ENCODE results near the gene REPIN1. TPM values are rescaled to one million over a fixed set of nuclear protein-coding genes. Genes with fewer than 3 reads are reported as not detected.
A peak's percentile ranks its signal among the peaks of the same experiment; 100 is the strongest.
"Not testable (repeated sequence)": the region's sequence is repeated elsewhere in the genome, so short reads cannot be mapped to it uniquely, and the experiment has no call there.

Gene REPIN1
- total RNA-seq, 1 donor from 2014 or later, result 41.9 TPM

GRCh38 chr7:150375662-150376521 lies 7.3 kb downstream of the REPIN1 start:
- no peak for DNase-seq (ENCODE audit: low read depth in 2 of 2)

- no peak for DNase-seq (ENCODE audit: low read depth in 2 of 2)
Observed at GRCh38 chr7:150376560-150376959, 7.9 kb downstream of the REPIN1 start.

GRCh38 chr7:150377196-150377595 lies 8.6 kb downstream of the REPIN1 start:
- peak in 1 of 2 donors; percentile 64 for DNase-seq (ENCODE audit: low read depth in 2 of 2)

GRCh38 chr7:150377635-150378034 lies 9.0 kb downstream of the REPIN1 start:
- DNase-seq (ENCODE audit: low read depth in 2 of 2), result no peak

GRCh38 chr7:150378115-150378852 lies 9.7 kb downstream of the REPIN1 start:
- peak; percentile 42 to 80 for DNase-seq (ENCODE audit: low read depth in 2 of 2)

GRCh38 chr7:150378853-150379440 lies 10.3 kb downstream of the REPIN1 start, which contains the start of gene ZNF775:
Gene ZNF775, plus strand, starts transcription at chr7:150379330. Its CDS starts 9,141 bp downstream, at chr7:150388471.
- peak; percentile 94 for DNase-seq (ENCODE audit: low read depth in 2 of 2)

- peak; percentile 16 to 35 for DNase-seq (ENCODE audit: low read depth in 2 of 2)
Observed at GRCh38 chr7:150379441-150380379, 11.1 kb downstream of the REPIN1 start.

- DNase-seq (ENCODE audit: low read depth in 2 of 2), result no peak
Observed at GRCh38 chr7:150380463-150380862, 11.8 kb downstream of the REPIN1 start.

GRCh38 chr7:150381096-150381495 lies 12.5 kb downstream of the REPIN1 start:
- DNase-seq (ENCODE audit: low read depth in 2 of 2), result no peak

GRCh38 chr7:150381785-150382122 lies 13.1 kb downstream of the REPIN1 start:
- DNase-seq (ENCODE audit: low read depth in 2 of 2), result no peak

- no peak for DNase-seq (ENCODE audit: low read depth in 2 of 2)
Observed at GRCh38 chr7:150382123-150382843, 13.7 kb downstream of the REPIN1 start.

- no peak for DNase-seq (ENCODE audit: low read depth in 2 of 2)
Observed at GRCh38 chr7:150382844-150383225, 14.2 kb downstream of the REPIN1 start.

GRCh38 chr7:150383710-150384397 lies 15.2 kb downstream of the REPIN1 start:
- DNase-seq (ENCODE audit: low read depth in 2 of 2), result no peak

GRCh38 chr7:150384406-150385301 lies 16.0 kb downstream of the REPIN1 start:
- DNase-seq (ENCODE audit: low read depth in 2 of 2), result no peak

- no peak for DNase-seq (ENCODE audit: low read depth in 2 of 2)
Observed at GRCh38 chr7:150385302-150385723, 16.7 kb downstream of the REPIN1 start.

GRCh38 chr7:150385884-150386283 lies 17.3 kb downstream of the REPIN1 start:
- DNase-seq (ENCODE audit: low read depth in 2 of 2), result not testable (repeated sequence)

GRCh38 chr7:150388306-150388705 lies 19.7 kb downstream of the REPIN1 start:
- DNase-seq (ENCODE audit: low read depth in 2 of 2), result no peak

- DNase-seq (ENCODE audit: low read depth in 2 of 2), result peak in 1 of 2 donors; percentile 96
Observed at GRCh38 chr7:150388709-150389531, 20.3 kb downstream of the REPIN1 start.

Data from lung microvascular endothelial cell (primary cell).